ENCODE results near the gene TAOK2.

DNA sequence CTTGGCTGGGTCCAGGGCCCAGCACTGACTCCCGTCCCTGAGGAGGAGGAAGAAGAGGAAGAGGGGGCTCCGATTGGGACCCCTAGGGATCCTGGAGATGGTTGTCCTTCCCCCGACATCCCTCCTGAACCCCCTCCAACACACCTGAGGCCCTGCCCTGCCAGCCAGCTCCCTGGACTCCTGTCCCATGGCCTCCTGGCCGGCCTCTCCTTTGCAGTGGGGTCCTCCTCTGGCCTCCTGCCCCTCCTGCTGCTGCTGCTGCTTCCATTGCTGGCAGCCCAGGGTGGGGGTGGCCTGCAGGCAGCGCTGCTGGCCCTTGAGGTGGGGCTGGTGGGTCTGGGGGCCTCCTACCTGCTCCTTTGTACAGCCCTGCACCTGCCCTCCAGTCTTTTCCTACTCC lies 13.3 kb downstream of the TAOK2 start:
- TF ChIP-seq, protein P1, sequence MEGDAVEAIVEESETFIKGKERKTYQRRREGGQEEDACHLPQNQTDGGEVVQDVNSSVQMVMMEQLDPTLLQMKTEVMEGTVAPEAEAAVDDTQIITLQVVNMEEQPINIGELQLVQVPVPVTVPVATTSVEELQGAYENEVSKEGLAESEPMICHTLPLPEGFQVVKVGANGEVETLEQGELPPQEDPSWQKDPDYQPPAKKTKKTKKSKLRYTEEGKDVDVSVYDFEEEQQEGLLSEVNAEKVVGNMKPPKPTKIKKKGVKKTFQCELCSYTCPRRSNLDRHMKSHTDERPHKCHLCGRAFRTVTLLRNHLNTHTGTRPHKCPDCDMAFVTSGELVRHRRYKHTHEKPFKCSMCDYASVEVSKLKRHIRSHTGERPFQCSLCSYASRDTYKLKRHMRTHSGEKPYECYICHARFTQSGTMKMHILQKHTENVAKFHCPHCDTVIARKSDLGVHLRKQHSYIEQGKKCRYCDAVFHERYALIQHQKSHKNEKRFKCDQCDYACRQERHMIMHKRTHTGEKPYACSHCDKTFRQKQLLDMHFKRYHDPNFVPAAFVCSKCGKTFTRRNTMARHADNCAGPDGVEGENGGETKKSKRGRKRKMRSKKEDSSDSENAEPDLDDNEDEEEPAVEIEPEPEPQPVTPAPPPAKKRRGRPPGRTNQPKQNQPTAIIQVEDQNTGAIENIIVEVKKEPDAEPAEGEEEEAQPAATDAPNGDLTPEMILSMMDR (IDR thresholded peaks at IDR 0.05; ENCODE audit: low read length), result no peak
- TF ChIP-seq EZH2 (IDR thresholded peaks at IDR 0.05; ENCODE audit: borderline replicate concordance, low read length), result no peak

Data from OCI-LY1 (cell line).